Fibroblast of lung (primary cell): Measurements from ENCODE around the gene YBX3. TPM values are rescaled to one million over a fixed set of nuclear protein-coding genes. Genes with fewer than 3 reads are reported as not detected.

Experiments used
- DNase-seq, 2 donors: peaks; one replicate each; pipeline versions ENCODE4 v3.0.0 to v3.0.0-alpha.2; 2010; ENCODE audit warnings: low read depth in 2 of 2
- H2AFZ ChIP-seq: 2 replicates; pipeline ENCODE4 v1.5.1; 2012; ENCODE audit warnings: low read length, control low read depth, inconsistent platforms
- H3K27ac ChIP-seq: 2 replicates; pipeline ENCODE4 v1.5.1; 2011; ENCODE audit warnings: low read length, control low read depth; ENCODE audit not compliant: insufficient read depth
- H3K27me3 ChIP-seq: 2 replicates; pipeline ENCODE4 v1.5.1; 2011; ENCODE audit warnings: mild to moderate bottlenecking, low read length; ENCODE audit not compliant: control insufficient read depth, insufficient read depth
- H3K36me3 ChIP-seq: 2 replicates; pipeline ENCODE4 v1.5.1; 2011; ENCODE audit warnings: low read length; ENCODE audit not compliant: control insufficient read depth, insufficient read depth
- H3K4me1 ChIP-seq: 2 replicates; pipeline ENCODE4 v1.5.1; 2011; ENCODE audit warnings: low read length; ENCODE audit not compliant: control insufficient read depth, insufficient read depth; ENCODE audit errors: extremely low read depth
- H3K4me2 ChIP-seq: 2 replicates; pipeline ENCODE4 v1.5.1; 2011; ENCODE audit warnings: low read length, control low read depth; ENCODE audit not compliant: insufficient read depth; ENCODE audit errors: extremely low read depth
- H3K4me3 ChIP-seq, 4 experiments: fragments of 200-600 bp in 1 of 4; sonication (generic) in 1 of 4; replicated peaks in 1 of 4; 2 replicates each; pipeline ENCODE4 v1.5.1; 2011 to 2016; ENCODE audit warnings: low read length in 4 of 4, low read depth in 3 of 4, mild to moderate bottlenecking in 3 of 4, control low read depth in 2 of 4, inconsistent platforms in 1 of 4, mixed read lengths in 1 of 4; ENCODE audit not compliant: insufficient read depth in 1 of 4; ENCODE audit errors: control extremely low read depth in 1 of 4
- H3K79me2 ChIP-seq: 2 replicates; pipeline ENCODE4 v1.5.1; 2012; ENCODE audit warnings: mild to moderate bottlenecking, low read length, inconsistent platforms; ENCODE audit not compliant: control insufficient read depth, insufficient read depth
- H3K9ac ChIP-seq: 2 replicates; pipeline ENCODE4 v1.5.1; 2011; ENCODE audit warnings: mild to moderate bottlenecking, low read length, control low read depth; ENCODE audit not compliant: insufficient read depth
- H3K9me3 ChIP-seq: 2 replicates; pipeline ENCODE4 v1.5.1; 2012; ENCODE audit warnings: low read depth, low read length; ENCODE audit not compliant: control insufficient read depth, insufficient read depth
- H4K20me1 ChIP-seq: 2 replicates; pipeline ENCODE4 v1.5.1; 2011; ENCODE audit warnings: low read length; ENCODE audit not compliant: control insufficient read depth, insufficient read depth; ENCODE audit errors: extremely low read depth
- CTCF ChIP-seq, 2 donors: IDR thresholded peaks in 1 of 2; conservative IDR thresholded peaks in 1 of 2; 1 replicate in 1 of 2; 2 replicates in 1 of 2; pipeline ENCODE4 v1.5.1; 2011 to 2012; ENCODE audit warnings: low read length in 2 of 2, control low read depth in 1 of 2, inconsistent platforms in 1 of 2, low read depth in 1 of 2, mild to moderate bottlenecking in 1 of 2
- EZH2 ChIP-seq: IDR thresholded peaks from 2 replicates; pipeline ENCODE4 v1.5.1; 2012; ENCODE audit warnings: low read length, control low read depth, mild to moderate bottlenecking; ENCODE audit errors: missing control alignments
- polyA minus RNA-seq: library from RNA; depleted of rRNA, polyadenylated mRNA; stranded (reverse); fragments of >200 nt; gene quantifications from 2 replicates; pipeline ENCODE4 v1.2.3, GENCODE V29; 2011; ENCODE audit warnings: low replicate concordance
- polyA plus RNA-seq, 2 donors: library from polyadenylated mRNA; depleted of rRNA in 1 of 2; stranded (reverse) in 1 of 2; unstranded in 1 of 2; fragments of >200 nt; gene quantifications; 2 replicates each; pipeline ENCODE4 v1.2.1, GENCODE V29; 2011 to 2012; ENCODE audit warnings: missing spikeins in 1 of 2
- total RNA-seq: library from RNA; depleted of rRNA; stranded (reverse); fragments of >200 nt; gene quantifications from 2 replicates; pipeline ENCODE4 v1.2.1, GENCODE V29; 2014

YBX3 gene
- total RNA-seq: 97.8 and 109 TPM in 2 replicates
- 150 and 172 TPM in 2 replicates for polyA plus RNA-seq
- 165 and 199 TPM in 2 replicates for polyA plus RNA-seq (2012)
- polyA minus RNA-seq: 168 and 251 TPM in 2 replicates

GRCh38 chr12:10722905-10723746, at the start of gene YBX3:
TSS of gene YBX3 (minus strand) at chr12:10723323. CDS start at chr12:10723111, 212 bp downstream.
- H3K79me2 ChIP-seq: peaks cover 43% of the 10 kb centered on the region
- H3K36me3 ChIP-seq: no peaks in the 10 kb centered on the region

GRCh38 chr12:10771132-10771733, 48.1 kb upstream of the YBX3 start:
- no peak overlapping the region for H2AFZ ChIP-seq
- peak; percentile 8 to 58 for TF ChIP-seq CTCF (conservative IDR thresholded peaks at IDR 0.05 in 1 of 2, IDR thresholded peaks at IDR 0.05 in 1 of 2; ENCODE audit: low read depth in 1 of 2, low read length in 2 of 2)
- no peak for TF ChIP-seq EZH2
- H3K27me3 ChIP-seq: peaks cover 8% of the 10 kb centered on the region
- no peaks in the 10 kb centered on the region for H3K9me3 ChIP-seq
- H3K9ac ChIP-seq: no peak overlapping the region
- H3K79me2 ChIP-seq: no peaks in the 10 kb centered on the region
- no peaks in the 10 kb centered on the region for H4K20me1 ChIP-seq
- no peak overlapping the region for H3K27ac ChIP-seq
- no peak overlapping the region for H3K4me2 ChIP-seq
- no peaks in the 10 kb centered on the region for H3K4me1 ChIP-seq
- no peak overlapping the region for H3K4me3 ChIP-seq
- H3K36me3 ChIP-seq: no peaks in the 10 kb centered on the region
- peak; percentile 20 to 66 for DNase-seq

More at GRCh38 chr12:10722905-10723746, at the start of gene YBX3:
- Histone ChIP-seq H3K27me3 (no peaks in the 10 kb centered on the region), H4K20me1 (peaks cover 2% of the 10 kb centered on the region), H2AFZ (peak within 1 kb of the TSS; percentile 67), H3K4me1 (peaks cover 5% of the 10 kb centered on the region), H3K4me3 (peak within 1 kb of the TSS; percentile 79 to 99 (median 92)), H3K27ac (peak within 1 kb of the TSS; percentile 100), H3K9ac (peak within 1 kb of the TSS; percentile 99), H3K4me2 (peak within 1 kb of the TSS; percentile 99), H3K9me3 (no peaks in the 10 kb centered on the region)
- peak; percentile 80 to 88 for DNase-seq
- no peak for TF ChIP-seq EZH2
- TF ChIP-seq CTCF (conservative IDR thresholded peaks at IDR 0.05 in 1 of 2, IDR thresholded peaks at IDR 0.05 in 1 of 2; ENCODE audit: low read depth in 1 of 2, low read length in 2 of 2): no peak

- Histone ChIP-seq H2AFZ (no peak overlapping the region), H3K27ac (no peak overlapping the region), H3K4me1 (no peaks in the 10 kb centered on the region), H3K9me3 (no peaks in the 10 kb centered on the region), H3K4me3 (no peak overlapping the region), H4K20me1 (no peaks in the 10 kb centered on the region), H3K79me2 (no peaks in the 10 kb centered on the region), H3K4me2 (no peak overlapping the region), H3K27me3 (peaks cover 3% of the 10 kb centered on the region), H3K36me3 (no peaks in the 10 kb centered on the region), H3K9ac (no peak overlapping the region)
- DNase-seq: no peak
- no peak for TF ChIP-seq EZH2
- no peak for TF ChIP-seq CTCF (conservative IDR thresholded peaks at IDR 0.05 in 1 of 2, IDR thresholded peaks at IDR 0.05 in 1 of 2; ENCODE audit: low read depth in 1 of 2, low read length in 2 of 2)
These were observed 36.5 kb upstream of the YBX3 start for GRCh38 chr12:10759657-10760056.
